ENCODE measurements around the gene PIN1. TPM values are rescaled to one million over a fixed set of nuclear protein-coding genes. Genes with fewer than 3 reads are reported as not detected.

The PIN1 gene
- total and polyA plus RNA-seq, 9 donors: 6.3 to 94.2 (median 61.0) TPM

DNA sequence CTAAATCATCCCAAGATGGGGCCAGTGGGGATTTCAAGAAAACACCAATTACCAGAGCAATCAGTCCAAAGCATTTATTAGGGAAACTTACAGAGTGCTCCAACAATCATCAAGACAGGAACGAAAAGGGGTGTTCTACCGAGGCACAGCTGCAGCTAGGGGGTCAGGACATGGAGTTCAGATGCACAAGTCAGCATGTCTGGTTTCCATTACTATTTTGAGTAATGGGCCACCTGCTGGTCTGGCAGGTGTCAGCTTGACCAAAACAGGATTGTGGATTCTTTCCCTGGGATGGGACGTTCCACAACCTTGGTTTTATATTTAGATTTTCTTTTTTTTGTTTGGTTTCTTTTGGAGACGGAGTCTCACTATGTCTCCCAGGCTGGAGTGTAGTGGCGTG lies 11.3 kb upstream of the PIN1 start:
- WGBS, 3 donors: 56 to 69% (median 66%) methylated on average over 5 of the region's 5 CpGs
- Histone ChIP-seq H3K4me1 (ENCODE audit: insufficient read depth) (peaks cover 11% of the 10 kb centered on the region), H3K9me3 (no peaks in the 10 kb centered on the region), H3K4me3 (no peak overlapping the region), H3K27ac (no peak overlapping the region), H3K36me3 (no peaks in the 10 kb centered on the region), H3K27me3 (no peaks in the 10 kb centered on the region)
- intact Hi-C loops (cut with DNase I): no loop called here
- no peak for TF ChIP-seq POLR2A (IDR thresholded peaks at IDR 0.05)
- TF ChIP-seq, protein P1, sequence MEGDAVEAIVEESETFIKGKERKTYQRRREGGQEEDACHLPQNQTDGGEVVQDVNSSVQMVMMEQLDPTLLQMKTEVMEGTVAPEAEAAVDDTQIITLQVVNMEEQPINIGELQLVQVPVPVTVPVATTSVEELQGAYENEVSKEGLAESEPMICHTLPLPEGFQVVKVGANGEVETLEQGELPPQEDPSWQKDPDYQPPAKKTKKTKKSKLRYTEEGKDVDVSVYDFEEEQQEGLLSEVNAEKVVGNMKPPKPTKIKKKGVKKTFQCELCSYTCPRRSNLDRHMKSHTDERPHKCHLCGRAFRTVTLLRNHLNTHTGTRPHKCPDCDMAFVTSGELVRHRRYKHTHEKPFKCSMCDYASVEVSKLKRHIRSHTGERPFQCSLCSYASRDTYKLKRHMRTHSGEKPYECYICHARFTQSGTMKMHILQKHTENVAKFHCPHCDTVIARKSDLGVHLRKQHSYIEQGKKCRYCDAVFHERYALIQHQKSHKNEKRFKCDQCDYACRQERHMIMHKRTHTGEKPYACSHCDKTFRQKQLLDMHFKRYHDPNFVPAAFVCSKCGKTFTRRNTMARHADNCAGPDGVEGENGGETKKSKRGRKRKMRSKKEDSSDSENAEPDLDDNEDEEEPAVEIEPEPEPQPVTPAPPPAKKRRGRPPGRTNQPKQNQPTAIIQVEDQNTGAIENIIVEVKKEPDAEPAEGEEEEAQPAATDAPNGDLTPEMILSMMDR (IDR thresholded peaks at IDR 0.05): no peak
- TF ChIP-seq EP300 (IDR thresholded peaks at IDR 0.05): no peak
- no peak for DNase-seq

GRCh38 chr19:9827289-9828238 lies 7.6 kb upstream of the PIN1 start, which contains the start of gene UBL5:
UBL5 (plus strand) TSS chr19:9827918; CDS start chr19:9828338, 420 bp downstream.
- 0 to 1% (median 0%) methylated on average over 58 to 62 of the region's 62 CpGs for WGBS, 3 donors
- intact Hi-C loops (cut with DNase I): no loop called here
- H3K9me3 ChIP-seq: no peaks in the 10 kb centered on the region
- TF ChIP-seq, protein P1 (IDR thresholded peaks at IDR 0.05): no peak
- TF ChIP-seq EP300 (IDR thresholded peaks at IDR 0.05) (no peak), POLR2A (IDR thresholded peaks at IDR 0.05) (peak; percentile 89)
- peak within 1 kb of the TSS; percentile 98 for H3K4me3 ChIP-seq
- H3K27me3 ChIP-seq: no peaks in the 10 kb centered on the region
- DNase-seq: peak; percentile 83 to 88 (median 86)
- H3K27ac ChIP-seq: peak within 1 kb of the TSS; percentile 46
- H3K36me3 ChIP-seq: no peaks in the 10 kb centered on the region
- peaks cover 11% of the 10 kb centered on the region for H3K4me1 ChIP-seq (ENCODE audit: insufficient read depth)

GRCh38 chr19:9828551-9829063 lies 6.5 kb upstream of the PIN1 start:
- DNase-seq: no peak
- H3K9me3 ChIP-seq: no peaks in the 10 kb centered on the region
- peak overlapping the region; percentile 46 for H3K27ac ChIP-seq
- H3K4me3 ChIP-seq: peak overlapping the region; percentile 98
- 19 to 31% (median 25%) methylated on average over 13 of the region's 13 CpGs for WGBS, 3 donors
- TF ChIP-seq, protein P1 (IDR thresholded peaks at IDR 0.05): no peak
- no peak for TF ChIP-seq EP300 (IDR thresholded peaks at IDR 0.05)
- intact Hi-C loops (cut with DNase I): no loop called here
- no peaks in the 10 kb centered on the region for H3K27me3 ChIP-seq
- H3K36me3 ChIP-seq: no peaks in the 10 kb centered on the region
- peaks cover 11% of the 10 kb centered on the region for H3K4me1 ChIP-seq (ENCODE audit: insufficient read depth)

DNA sequence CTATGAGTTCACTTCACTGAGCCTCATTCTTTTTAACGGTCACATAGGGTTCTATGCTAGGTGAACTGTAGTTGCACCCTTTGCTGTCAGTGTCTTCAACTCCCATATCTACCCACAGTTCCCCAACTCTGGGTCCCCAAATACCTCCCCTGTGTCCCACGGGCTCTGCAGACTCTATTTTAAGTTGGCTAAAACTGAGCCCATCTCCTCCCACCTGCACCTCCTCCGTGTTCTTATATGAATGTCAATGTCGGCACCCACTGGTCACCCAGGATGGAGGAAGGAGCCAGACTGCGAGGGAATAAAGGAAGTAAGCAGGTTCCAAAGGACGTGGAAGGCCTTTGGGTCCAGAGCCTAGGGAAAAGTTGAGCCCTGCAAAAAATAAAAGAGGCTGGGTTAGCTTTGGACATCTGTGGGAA lies 802 bp upstream of the PIN1 start:
- peaks cover 1% of the 10 kb centered on the region for H3K4me1 ChIP-seq (ENCODE audit: insufficient read depth)
- intact Hi-C loops (cut with DNase I): no loop called here
- no peaks in the 10 kb centered on the region for H3K36me3 ChIP-seq
- H3K9me3 ChIP-seq: no peaks in the 10 kb centered on the region
- H3K4me3 ChIP-seq: peak overlapping the region; percentile 87
- no peaks in the 10 kb centered on the region for H3K27me3 ChIP-seq
- TF ChIP-seq, protein P1 (IDR thresholded peaks at IDR 0.05): no peak
- TF ChIP-seq EP300 (IDR thresholded peaks at IDR 0.05) (no peak), POLR2A (IDR thresholded peaks at IDR 0.05) (no peak)
- peak overlapping the region in 1 of 2 donors; percentile 55 for H3K27ac ChIP-seq
- no peak for DNase-seq
- 52 to 56% (median 54%) methylated on average over 6 of the region's 6 CpGs for WGBS, 3 donors
